H9 (cell line): ENCODE results near the gene PPFIBP2. TPM values are rescaled to one million over a fixed set of nuclear protein-coding genes. Genes with fewer than 3 reads are reported as not detected.

Experiments used
- DNase-seq: peaks from one replicate; pipeline ENCODE4 v3.0.0-alpha.2; 2017
- H2AFZ ChIP-seq: one replicate; pipeline ENCODE4 v1.6.1; 2013; ENCODE audit warnings: mild to moderate bottlenecking, low read length, control low read depth, moderate library complexity
- H2AK5ac ChIP-seq: 2 replicates; pipeline ENCODE4 v1.6.1; 2013; ENCODE audit warnings: low read length, control low read depth, mixed read lengths; ENCODE audit not compliant: insufficient read length
- H2BK120ac ChIP-seq: one replicate; pipeline ENCODE4 v1.6.1; 2013; ENCODE audit warnings: low read depth, mild to moderate bottlenecking, low read length, control low read depth, inconsistent platforms; ENCODE audit not compliant: poor library complexity, severe bottlenecking
- H2BK12ac ChIP-seq: 2 replicates; pipeline ENCODE4 v1.6.1; 2013; ENCODE audit warnings: low read length, control low read depth, mixed read lengths, low read depth; ENCODE audit not compliant: insufficient read length
- H2BK15ac ChIP-seq: 2 replicates; pipeline ENCODE4 v1.6.1; 2013; ENCODE audit warnings: low read depth, low read length, control low read depth
- H2BK20ac ChIP-seq: one replicate; pipeline ENCODE4 v1.6.1; 2013; ENCODE audit warnings: low read depth, mild to moderate bottlenecking, low read length, control low read depth, inconsistent platforms; ENCODE audit not compliant: poor library complexity, severe bottlenecking
- H2BK5ac ChIP-seq: 2 replicates; pipeline ENCODE4 v1.6.1; 2013; ENCODE audit warnings: low read length, control low read depth, mixed read lengths; ENCODE audit not compliant: insufficient read length
- H3K14ac ChIP-seq: 2 replicates; pipeline ENCODE4 v1.6.1; 2013; ENCODE audit warnings: low read length, control low read depth; ENCODE audit not compliant: insufficient read depth
- H3K18ac ChIP-seq: 2 replicates; pipeline ENCODE4 v1.6.1; 2013; ENCODE audit warnings: low read depth, mild to moderate bottlenecking, mixed read lengths, low read length, control low read depth; ENCODE audit not compliant: insufficient read length
- H3K23ac ChIP-seq: 2 replicates; pipeline ENCODE4 v1.6.1; 2013; ENCODE audit warnings: low read length, control low read depth, mixed read lengths, low read depth; ENCODE audit not compliant: insufficient read length
- H3K23me2 ChIP-seq: 2 replicates; pipeline ENCODE4 v1.6.1; 2013; ENCODE audit warnings: low read depth, mild to moderate bottlenecking, mixed read lengths, low read length, control low read depth; ENCODE audit not compliant: insufficient read length, poor library complexity, severe bottlenecking
- H3K27ac ChIP-seq: 2 replicates; pipeline ENCODE4 v1.5.1; 2013; ENCODE audit warnings: low read length, control low read depth, mixed read lengths, low read depth; ENCODE audit not compliant: insufficient read length
- H3K27me3 ChIP-seq: 2 replicates; pipeline ENCODE4 v1.6.1; 2013; ENCODE audit warnings: low read length, control low read depth, inconsistent platforms; ENCODE audit not compliant: insufficient read depth
- H3K4ac ChIP-seq: 2 replicates; pipeline ENCODE4 v1.6.1; 2013; ENCODE audit warnings: low read depth, mild to moderate bottlenecking, control low read depth, inconsistent platforms, low read length, moderate library complexity
- H3K4me1 ChIP-seq: 2 replicates; pipeline ENCODE4 v1.6.1; 2013; ENCODE audit warnings: low read length, control low read depth, inconsistent platforms; ENCODE audit not compliant: insufficient read depth
- H3K4me2 ChIP-seq: 2 replicates; pipeline ENCODE4 v1.6.1; 2013; ENCODE audit warnings: low read length, control low read depth, mixed read lengths; ENCODE audit not compliant: insufficient read length, insufficient read depth
- H3K56ac ChIP-seq: 2 replicates; pipeline ENCODE4 v1.6.1; 2013; ENCODE audit warnings: low read depth, mild to moderate bottlenecking, mixed read lengths, low read length, control low read depth; ENCODE audit not compliant: insufficient read length
- H3K79me1 ChIP-seq: 2 replicates; pipeline ENCODE4 v1.6.1; 2013; ENCODE audit warnings: low read depth, mild to moderate bottlenecking, moderate library complexity, low read length, control low read depth, inconsistent platforms; ENCODE audit not compliant: insufficient read depth, poor library complexity, severe bottlenecking
- H3K79me2 ChIP-seq: 2 replicates; pipeline ENCODE4 v1.6.1; 2013; ENCODE audit warnings: low read length, control low read depth, inconsistent platforms; ENCODE audit not compliant: insufficient read depth
- H3K9ac ChIP-seq: 2 replicates; pipeline ENCODE4 v1.6.1; 2013; ENCODE audit warnings: low read length, control low read depth, mixed read lengths; ENCODE audit not compliant: insufficient read length; ENCODE audit errors: extremely low read depth
- H3K9me3 ChIP-seq: one replicate; pipeline ENCODE4 v1.6.1; 2013; ENCODE audit warnings: low read depth, low read length, inconsistent platforms; ENCODE audit not compliant: control insufficient read depth
- H3T11ph ChIP-seq: one replicate; pipeline ENCODE4 v1.6.1; 2013; ENCODE audit warnings: mild to moderate bottlenecking, low read length, control low read depth, inconsistent platforms
- H4K20me1 ChIP-seq: one replicate; pipeline ENCODE4 v1.6.1; 2013; ENCODE audit not compliant: control insufficient read depth, insufficient read length, insufficient read depth
- H4K5ac ChIP-seq: 2 replicates; pipeline ENCODE4 v1.6.1; 2013; ENCODE audit warnings: low read depth, mild to moderate bottlenecking, mixed read lengths, low read length, control low read depth; ENCODE audit not compliant: insufficient read length
- H4K8ac ChIP-seq: replicated peaks from 2 replicates; pipeline ENCODE4 v1.6.1; 2013; ENCODE audit warnings: low read length, control low read depth, mixed read lengths, low read depth; ENCODE audit not compliant: insufficient read length
- H4K91ac ChIP-seq: 2 replicates; pipeline ENCODE4 v1.6.1; 2013; ENCODE audit warnings: low read depth, mild to moderate bottlenecking, moderate library complexity, mixed read lengths, low read length, control low read depth; ENCODE audit not compliant: insufficient read length
- H3K27ac Mint-ChIP-seq, 3 experiments: 2 replicates in 2 of 3; 3 replicates in 1 of 3; pipeline ENCODE4 v1.8.0; 2020 to 2021; ENCODE audit warnings: mixed read lengths in 3 of 3, mild to moderate bottlenecking in 1 of 3, moderate library complexity in 1 of 3
- H3K27me3 Mint-ChIP-seq: 2 replicates; pipeline ENCODE4 v1.8.0; 2021; ENCODE audit warnings: low read depth, mild to moderate bottlenecking, moderate library complexity, mixed read lengths
- H3K36me3 Mint-ChIP-seq, 3 experiments: 2 replicates in 2 of 3; 3 replicates in 1 of 3; pipeline ENCODE4 v1.8.0; 2020 to 2021; ENCODE audit warnings: low read depth in 3 of 3, mixed read lengths in 3 of 3; ENCODE audit not compliant: insufficient read depth in 1 of 3
- H3K4me1 Mint-ChIP-seq, 2 experiments: 2 replicates each; pipeline ENCODE4 v1.8.0; 2020; ENCODE audit warnings: mixed read lengths in 2 of 2
- H3K4me3 Mint-ChIP-seq, 2 experiments: 2 replicates in 1 of 2; 3 replicates in 1 of 2; pipeline ENCODE4 v1.8.0; 2020 to 2021; ENCODE audit warnings: mild to moderate bottlenecking in 2 of 2, mixed read lengths in 2 of 2, moderate library complexity in 1 of 2
- H3K9me3 Mint-ChIP-seq, 2 experiments: 2 replicates in 1 of 2; 3 replicates in 1 of 2; pipeline ENCODE4 v1.8.0; 2020; ENCODE audit warnings: mild to moderate bottlenecking in 2 of 2, mixed read lengths in 2 of 2, moderate library complexity in 1 of 2
- WGBS: extraction: QIAGEN DNeasy Blood & Tissue Kit; methylation state at CpG from one replicate; pipeline ENCODE4 v1.1.7; 2013; ENCODE audit warnings: missing lambda C conversion rate, low lambda C conversion rate, mixed read lengths; ENCODE audit not compliant: insufficient read length; ENCODE audit errors: extremely low coverage; 5-methylcytosine and 5-hydroxymethylcytosine counted together
- total RNA-seq: library from RNA; stranded (reverse); gene quantifications from 2 replicates; pipeline ENCODE4 v1.2.1, GENCODE V29; 2021
- TF ChIP-seq, protein P1 (sequence below): fragments of 200-600 bp; sonication (generic); conservative IDR thresholded peaks from 3 replicates; pipeline ENCODE4 v1.8.0; 2021; ENCODE audit warnings: antibody characterized with exemption, mild to moderate bottlenecking

PPFIBP2 gene
- total RNA-seq, 1 experiment from 2014 or later, result 8.3 TPM

GRCh38 chr11:7600205-7600775 lies 86.5 kb downstream of the PPFIBP2 start:
- H4K20me1 ChIP-seq, result no peaks in the 10 kb centered on the region
- no peak overlapping the region for H3T11ph ChIP-seq
- H2AFZ ChIP-seq, result no peak overlapping the region
- no peak overlapping the region for H3K4me2 ChIP-seq
- H2BK15ac ChIP-seq, result no peak overlapping the region
- no peak overlapping the region for H2BK20ac ChIP-seq
- no peak for DNase-seq
- Mint-ChIP-seq H3K9me3 (no peaks in the 10 kb centered on the region), H3K27me3 (no peaks in the 10 kb centered on the region), H3K4me3 (no peak overlapping the region), H3K36me3 (peaks cover 0 to 9% (median 2%) of the 10 kb centered on the region in 3 experiments; a peak in 5 of 7 replicates), H3K4me1 (peaks cover 40 to 41% of the 10 kb centered on the region in 2 experiments), H3K27ac (peak overlapping the region in 2 of 3 experiments; percentile 66 to 76; a peak in 3 of 7 replicates)
- H3K9me3 ChIP-seq, result no peaks in the 10 kb centered on the region
- no peak overlapping the region for H2BK120ac ChIP-seq
- H3K4me1 ChIP-seq, result no peaks in the 10 kb centered on the region; the same call in 1 of the 2 replicates
- H2BK12ac ChIP-seq, result no peak overlapping the region
- H4K8ac ChIP-seq, result no peak overlapping the region
- no peaks in the 10 kb centered on the region for H3K79me1 ChIP-seq
- no peak overlapping the region for H3K56ac ChIP-seq
- H3K23me2 ChIP-seq, result no peaks in the 10 kb centered on the region
- no peaks in the 10 kb centered on the region for H3K79me2 ChIP-seq
- H4K91ac ChIP-seq, result no peak overlapping the region
- H3K27me3 ChIP-seq, result no peaks in the 10 kb centered on the region; the same call in 1 of the 2 replicates
- H3K4ac ChIP-seq, result no peak overlapping the region
- no peak overlapping the region for H3K27ac ChIP-seq
- H3K23ac ChIP-seq, result no peak overlapping the region
- H3K14ac ChIP-seq, result no peak overlapping the region; the same call in 1 of the 2 replicates
- WGBS, result no CpG with 5 or more reads among the region's 6 CpGs
- no peak overlapping the region for H4K5ac ChIP-seq
- H2BK5ac ChIP-seq, result no peak overlapping the region
- H2AK5ac ChIP-seq, result no peak overlapping the region
- TF ChIP-seq, protein P1, sequence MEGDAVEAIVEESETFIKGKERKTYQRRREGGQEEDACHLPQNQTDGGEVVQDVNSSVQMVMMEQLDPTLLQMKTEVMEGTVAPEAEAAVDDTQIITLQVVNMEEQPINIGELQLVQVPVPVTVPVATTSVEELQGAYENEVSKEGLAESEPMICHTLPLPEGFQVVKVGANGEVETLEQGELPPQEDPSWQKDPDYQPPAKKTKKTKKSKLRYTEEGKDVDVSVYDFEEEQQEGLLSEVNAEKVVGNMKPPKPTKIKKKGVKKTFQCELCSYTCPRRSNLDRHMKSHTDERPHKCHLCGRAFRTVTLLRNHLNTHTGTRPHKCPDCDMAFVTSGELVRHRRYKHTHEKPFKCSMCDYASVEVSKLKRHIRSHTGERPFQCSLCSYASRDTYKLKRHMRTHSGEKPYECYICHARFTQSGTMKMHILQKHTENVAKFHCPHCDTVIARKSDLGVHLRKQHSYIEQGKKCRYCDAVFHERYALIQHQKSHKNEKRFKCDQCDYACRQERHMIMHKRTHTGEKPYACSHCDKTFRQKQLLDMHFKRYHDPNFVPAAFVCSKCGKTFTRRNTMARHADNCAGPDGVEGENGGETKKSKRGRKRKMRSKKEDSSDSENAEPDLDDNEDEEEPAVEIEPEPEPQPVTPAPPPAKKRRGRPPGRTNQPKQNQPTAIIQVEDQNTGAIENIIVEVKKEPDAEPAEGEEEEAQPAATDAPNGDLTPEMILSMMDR, result no peak
- no peak overlapping the region for H3K9ac ChIP-seq
- H3K18ac ChIP-seq, result no peak overlapping the region
